Measurements from ENCODE around the gene ASIC2.

DNA sequence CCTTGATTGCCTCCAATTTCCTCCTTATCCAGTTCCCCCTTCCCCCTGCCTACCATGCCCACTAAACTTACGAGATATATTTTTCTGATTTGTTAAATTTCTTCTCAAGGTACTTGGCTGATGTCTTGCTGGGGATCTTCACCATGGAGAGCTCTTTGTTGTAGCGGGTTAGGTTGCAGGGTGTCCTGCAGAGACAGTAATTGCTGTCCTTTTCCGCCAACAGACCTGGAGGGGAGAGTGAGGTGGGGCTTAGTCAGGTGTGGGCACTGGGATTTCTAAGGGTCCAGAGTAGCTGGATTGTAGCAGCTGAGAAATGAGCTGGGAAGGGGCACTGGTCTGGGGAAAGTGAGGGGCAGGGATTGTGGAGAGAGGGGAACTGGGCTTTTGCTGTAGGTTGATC lies 269.3 kb downstream of the ASIC2 start:
- TF ChIP-seq, protein P1, sequence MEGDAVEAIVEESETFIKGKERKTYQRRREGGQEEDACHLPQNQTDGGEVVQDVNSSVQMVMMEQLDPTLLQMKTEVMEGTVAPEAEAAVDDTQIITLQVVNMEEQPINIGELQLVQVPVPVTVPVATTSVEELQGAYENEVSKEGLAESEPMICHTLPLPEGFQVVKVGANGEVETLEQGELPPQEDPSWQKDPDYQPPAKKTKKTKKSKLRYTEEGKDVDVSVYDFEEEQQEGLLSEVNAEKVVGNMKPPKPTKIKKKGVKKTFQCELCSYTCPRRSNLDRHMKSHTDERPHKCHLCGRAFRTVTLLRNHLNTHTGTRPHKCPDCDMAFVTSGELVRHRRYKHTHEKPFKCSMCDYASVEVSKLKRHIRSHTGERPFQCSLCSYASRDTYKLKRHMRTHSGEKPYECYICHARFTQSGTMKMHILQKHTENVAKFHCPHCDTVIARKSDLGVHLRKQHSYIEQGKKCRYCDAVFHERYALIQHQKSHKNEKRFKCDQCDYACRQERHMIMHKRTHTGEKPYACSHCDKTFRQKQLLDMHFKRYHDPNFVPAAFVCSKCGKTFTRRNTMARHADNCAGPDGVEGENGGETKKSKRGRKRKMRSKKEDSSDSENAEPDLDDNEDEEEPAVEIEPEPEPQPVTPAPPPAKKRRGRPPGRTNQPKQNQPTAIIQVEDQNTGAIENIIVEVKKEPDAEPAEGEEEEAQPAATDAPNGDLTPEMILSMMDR (IDR thresholded peaks at IDR 0.05; ENCODE audit: insufficient read depth, low read length): no peak
- TF ChIP-seq GABPA (IDR thresholded peaks at IDR 0.05; ENCODE audit: low read depth): no peak
- TF ChIP-seq SPI1 (IDR thresholded peaks at IDR 0.05; ENCODE audit: borderline replicate concordance, low read depth): no peak

Measured in HL-60 (cell line).